Thoracic aorta (tissue), 2 donors: Measurements from ENCODE around the gene CDH11. TPM values are rescaled to one million over a fixed set of nuclear protein-coding genes. Genes with fewer than 3 reads are reported as not detected.

Experiments used
- ATAC-seq: fragments of 150-250 bp; one replicate; pipeline ENCODE4 v1.8.0; 2017; ENCODE audit warnings: low read depth; ENCODE audit not compliant: insufficient number of reproducible peaks, low FRiP score
- DNase-seq: peaks from one replicate; pipeline ENCODE4 v3.0.0-alpha.2; 2020; ENCODE audit warnings: low spot score
- H3K27ac ChIP-seq, 2 donors: fragments of 200-600 bp; sonication (generic); 1 replicate in 1 of 2; 2 replicates in 1 of 2; pipeline ENCODE4 v1.5.1; 2016; ENCODE audit warnings: mild to moderate bottlenecking in 2 of 2, moderate library complexity in 2 of 2
- H3K27me3 ChIP-seq: fragments of 200-600 bp; sonication (generic); replicated peaks from 2 replicates; pipeline ENCODE4 v1.6.0; 2016; ENCODE audit warnings: mild to moderate bottlenecking; ENCODE audit not compliant: insufficient read depth
- H3K36me3 ChIP-seq: fragments of 200-600 bp; sonication (generic); one replicate; pipeline ENCODE4 v1.5.1; 2016
- H3K4me1 ChIP-seq, 2 donors: fragments of 200-600 bp; sonication (generic); 1 replicate in 1 of 2; 2 replicates in 1 of 2; pipeline versions ENCODE4 v1.5.1 to v1.6.0; 2016; ENCODE audit warnings: low read depth in 2 of 2, mild to moderate bottlenecking in 1 of 2; ENCODE audit not compliant: control insufficient read depth in 1 of 2
- H3K4me3 ChIP-seq: fragments of 200-600 bp; sonication (generic); 2 replicates; pipeline ENCODE4 v1.5.1; 2016; ENCODE audit warnings: mild to moderate bottlenecking
- H3K9me3 ChIP-seq: fragments of 200-600 bp; sonication (generic); 2 replicates; pipeline ENCODE4 v1.5.1; 2016
- CTCF ChIP-seq: fragments of 200-600 bp; sonication (generic); IDR thresholded peaks from one replicate; pipeline ENCODE4 v1.5.1; 2019; ENCODE audit warnings: antibody characterized with exemption
- total RNA-seq, 2 donors: library from RNA; depleted of rRNA; stranded (reverse); fragments of >200 nt; gene quantifications; one replicate each; pipeline versions ENCODE4 v1.1.0 to v1.2.3, GENCODE V29; 2016

The CDH11 gene
- total RNA-seq, 2 donors from 2014 or later: 191 to 354 TPM

DNA sequence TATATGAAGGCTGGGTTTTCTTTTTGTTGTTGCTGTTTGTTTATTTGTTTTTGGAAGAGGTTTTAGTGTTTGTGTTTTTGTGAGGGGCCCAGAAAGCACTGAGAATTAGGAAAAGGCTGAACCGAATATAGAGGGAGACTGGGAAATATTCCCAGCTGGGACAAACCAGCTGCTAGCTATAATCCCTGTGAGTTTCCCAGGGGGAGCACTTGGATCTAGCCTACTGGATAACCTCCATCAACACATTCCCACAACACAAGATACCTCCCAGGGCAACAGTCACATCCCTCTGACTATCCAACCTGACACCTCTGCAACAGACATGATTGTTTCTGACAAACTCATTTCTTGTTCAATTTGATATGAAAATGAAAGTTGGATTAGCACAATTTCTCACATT, 16.7 kb downstream of the CDH11 start:
- Histone ChIP-seq H3K27me3 (no peaks in the 10 kb centered on the region), H3K4me3 (no peak overlapping the region), H3K4me1 (peaks cover 0 to 9% of the 10 kb centered on the region in 2 donors), H3K9me3 (no peaks in the 10 kb centered on the region), H3K36me3 (peaks cover 2% of the 10 kb centered on the region), H3K27ac (no peak overlapping the region)
- ATAC-seq: no peak
- DNase-seq: no peak
- TF ChIP-seq CTCF: no peak

GRCh38 chr16:65104471-65104870, 17.4 kb downstream of the CDH11 start:
- H3K4me3 ChIP-seq: no peak overlapping the region
- DNase-seq (no peak), ATAC-seq (no peak)
- peaks cover 0 to 2% of the 10 kb centered on the region in 2 donors for H3K4me1 ChIP-seq
- TF ChIP-seq CTCF: no peak
- no peak overlapping the region for H3K27ac ChIP-seq
- no peaks in the 10 kb centered on the region for H3K27me3 ChIP-seq
- peaks cover 2% of the 10 kb centered on the region for H3K36me3 ChIP-seq
- H3K9me3 ChIP-seq: no peaks in the 10 kb centered on the region

- Histone ChIP-seq H3K4me1 (no peaks in the 10 kb centered on the region), H3K27me3 (no peaks in the 10 kb centered on the region), H3K4me3 (no peak overlapping the region), H3K36me3 (no peaks in the 10 kb centered on the region), H3K9me3 (no peaks in the 10 kb centered on the region), H3K27ac (no peak overlapping the region)
- ATAC-seq (no peak), DNase-seq (no peak)
- TF ChIP-seq CTCF: no peak
These were observed 19.5 kb downstream of the CDH11 start for GRCh38 chr16:65102326-65102725.

- Histone ChIP-seq H3K27me3 (no peaks in the 10 kb centered on the region), H3K4me1 (no peaks in the 10 kb centered on the region), H3K27ac (no peak overlapping the region), H3K36me3 (no peaks in the 10 kb centered on the region), H3K4me3 (no peak overlapping the region), H3K9me3 (no peaks in the 10 kb centered on the region)
- DNase-seq (no peak), ATAC-seq (no peak)
- no peak for TF ChIP-seq CTCF
These were observed 20.9 kb downstream of the CDH11 start for GRCh38 chr16:65101009-65101408.

GRCh38 chr16:65099607-65100006, 22.3 kb downstream of the CDH11 start:
- ATAC-seq: no peak
- DNase-seq: no peak
- H3K27ac ChIP-seq: no peak overlapping the region
- H3K4me1 ChIP-seq: no peaks in the 10 kb centered on the region
- H3K9me3 ChIP-seq: no peaks in the 10 kb centered on the region
- H3K36me3 ChIP-seq: no peaks in the 10 kb centered on the region
- H3K4me3 ChIP-seq: no peak overlapping the region
- no peaks in the 10 kb centered on the region for H3K27me3 ChIP-seq
- TF ChIP-seq CTCF: no peak
